IgD-negative memory B cell (primary cell): ENCODE data around the gene FOXP1. TPM values are rescaled to one million over a fixed set of nuclear protein-coding genes. Genes with fewer than 3 reads are reported as not detected.

Source experiments
- H3K27ac Mint-ChIP-seq, 3 donors: one replicate each; pipeline ENCODE4 v1.8.0; 2020 to 2022; ENCODE audit warnings: mild to moderate bottlenecking in 3 of 3, mixed read lengths in 3 of 3, moderate library complexity in 1 of 3
- H3K27me3 Mint-ChIP-seq: one replicate; pipeline ENCODE4 v1.8.0; 2021; ENCODE audit warnings: mixed read lengths
- H3K36me3 Mint-ChIP-seq: one replicate; pipeline ENCODE4 v1.8.0; 2020; ENCODE audit warnings: mild to moderate bottlenecking, mixed read lengths
- H3K4me1 Mint-ChIP-seq, 3 donors: one replicate each; pipeline ENCODE4 v1.8.0; 2020 to 2022; ENCODE audit warnings: mixed read lengths in 3 of 3, mild to moderate bottlenecking in 1 of 3
- H3K4me3 Mint-ChIP-seq, 4 donors: one replicate each; pipeline ENCODE4 v1.8.0; 2020 to 2022; ENCODE audit warnings: mild to moderate bottlenecking in 4 of 4, mixed read lengths in 4 of 4, moderate library complexity in 3 of 4
- H3K9me3 Mint-ChIP-seq, 3 donors: one replicate each; pipeline ENCODE4 v1.8.0; 2020 to 2021; ENCODE audit warnings: mixed read lengths in 3 of 3, mild to moderate bottlenecking in 1 of 3
- polyA plus RNA-seq: library from polyadenylated mRNA; unstranded; fragments of 300-500 nt; fragmentation: Illumina TruSeq; gene quantifications from one replicate; pipeline ENCODE4 v1.2.3, GENCODE V29; 2021

Gene FOXP1
- polyA plus RNA-seq, 1 donor from 2014 or later, result 277 TPM

DNA sequence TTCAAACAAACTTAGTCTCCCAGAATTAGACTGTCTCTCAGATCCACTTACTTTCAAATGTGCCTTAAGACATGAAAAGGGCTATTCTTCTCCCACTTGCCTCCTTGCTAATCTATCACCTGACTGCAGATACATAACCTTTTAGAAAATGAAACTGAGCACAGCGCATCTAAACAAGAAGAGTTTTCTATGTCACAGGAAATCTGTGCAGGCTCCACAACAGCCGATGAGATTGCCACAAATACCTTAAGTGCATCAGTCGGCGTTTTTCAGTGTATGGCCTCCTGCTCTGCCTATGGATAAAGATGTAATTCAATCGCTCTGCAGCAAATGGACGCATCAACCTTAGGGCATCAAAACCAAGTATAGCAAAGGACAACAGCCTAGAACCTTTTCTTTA is 544.2 kb downstream of the FOXP1 start:
- Mint-ChIP-seq H3K4me3 (peak overlapping the region in 1 of 4 donors; percentile 2), H3K36me3 (peaks cover 9% of the 10 kb centered on the region), H3K9me3 (no peaks in the 10 kb centered on the region), H3K27ac (peak overlapping the region in 2 of 3 donors; percentile 7 to 45), H3K4me1 (peaks cover 9 to 27% (median 24%) of the 10 kb centered on the region in 3 donors), H3K27me3 (no peaks in the 10 kb centered on the region)

DNA sequence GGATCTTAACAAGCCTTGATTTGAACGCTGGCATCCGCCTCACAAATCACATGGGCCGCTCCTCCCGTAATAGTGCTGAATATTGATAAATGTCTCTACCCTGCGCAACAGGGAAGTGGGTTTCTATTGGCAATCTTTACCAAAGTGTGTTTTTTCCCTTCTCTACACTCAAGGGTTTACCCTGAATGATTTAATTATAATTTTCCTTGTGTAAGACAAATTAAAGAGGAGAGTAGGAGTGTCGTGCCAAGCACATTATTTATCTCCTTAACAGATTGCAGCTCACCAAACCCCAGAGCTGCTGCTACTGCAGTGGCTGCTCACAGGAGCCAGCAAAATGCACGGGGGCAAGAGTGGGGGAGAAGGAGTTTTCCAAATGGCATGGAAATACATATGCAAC is 545.8 kb downstream of the FOXP1 start:
- no peaks in the 10 kb centered on the region for H3K9me3 Mint-ChIP-seq
- peaks cover 7% of the 10 kb centered on the region for H3K36me3 Mint-ChIP-seq
- H3K4me3 Mint-ChIP-seq, result no peak overlapping the region
- H3K27ac Mint-ChIP-seq, result peak overlapping the region in 2 of 3 donors; percentile 30 to 89
- peaks cover 12 to 31% (median 31%) of the 10 kb centered on the region in 3 donors for H3K4me1 Mint-ChIP-seq
- no peaks in the 10 kb centered on the region for H3K27me3 Mint-ChIP-seq

DNA sequence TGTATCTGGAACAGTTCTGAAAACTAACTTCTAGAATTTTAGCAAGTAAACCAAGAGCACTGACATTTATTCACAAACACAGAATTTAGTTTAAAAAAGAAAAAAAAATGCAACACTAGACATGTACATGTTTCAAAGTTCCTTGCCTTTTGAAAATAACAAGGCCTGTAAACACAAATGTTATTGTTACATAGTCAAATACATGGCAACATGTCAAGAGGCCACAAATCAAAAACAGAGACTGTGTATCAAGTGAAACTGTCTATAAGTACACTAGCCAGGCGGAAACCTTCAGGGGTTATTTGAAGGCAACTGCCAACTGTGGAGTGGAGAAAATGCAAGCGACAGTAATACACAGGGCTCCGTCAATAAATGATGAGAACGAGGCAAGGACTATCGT is 547.6 kb downstream of the FOXP1 start:
- Mint-ChIP-seq H3K36me3 (peaks cover 7% of the 10 kb centered on the region), H3K4me1 (peaks cover 30 to 48% (median 45%) of the 10 kb centered on the region in 3 donors), H3K27ac (peak overlapping the region; percentile 4 to 76 (median 52)), H3K9me3 (no peaks in the 10 kb centered on the region), H3K27me3 (no peaks in the 10 kb centered on the region), H3K4me3 (no peak overlapping the region)

DNA sequence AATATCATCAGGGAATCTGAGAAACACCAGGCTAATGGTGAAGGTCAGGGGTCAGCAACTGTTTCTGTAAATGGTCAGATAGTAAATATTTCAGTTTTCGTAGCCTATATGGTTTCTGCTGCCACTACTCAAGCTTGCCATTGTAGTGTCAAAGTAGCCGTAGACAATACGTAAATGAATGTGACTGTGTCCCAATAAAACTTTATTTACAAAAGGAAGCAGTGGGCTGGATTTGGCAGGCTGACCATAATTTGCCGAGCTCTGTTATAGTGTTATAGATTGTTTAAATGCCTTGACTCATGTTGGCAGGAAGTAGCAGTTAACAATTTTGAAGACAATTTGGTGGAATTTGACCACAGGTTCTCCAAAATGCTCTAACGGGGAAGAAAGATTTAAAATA is 548.2 kb downstream of the FOXP1 start:
- no peak overlapping the region for H3K4me3 Mint-ChIP-seq
- H3K9me3 Mint-ChIP-seq, result no peaks in the 10 kb centered on the region
- H3K27me3 Mint-ChIP-seq, result no peaks in the 10 kb centered on the region
- H3K36me3 Mint-ChIP-seq, result peaks cover 7% of the 10 kb centered on the region
- H3K4me1 Mint-ChIP-seq, result peaks cover 36 to 52% (median 42%) of the 10 kb centered on the region in 3 donors
- peak overlapping the region; percentile 16 to 76 (median 76) for H3K27ac Mint-ChIP-seq

DNA sequence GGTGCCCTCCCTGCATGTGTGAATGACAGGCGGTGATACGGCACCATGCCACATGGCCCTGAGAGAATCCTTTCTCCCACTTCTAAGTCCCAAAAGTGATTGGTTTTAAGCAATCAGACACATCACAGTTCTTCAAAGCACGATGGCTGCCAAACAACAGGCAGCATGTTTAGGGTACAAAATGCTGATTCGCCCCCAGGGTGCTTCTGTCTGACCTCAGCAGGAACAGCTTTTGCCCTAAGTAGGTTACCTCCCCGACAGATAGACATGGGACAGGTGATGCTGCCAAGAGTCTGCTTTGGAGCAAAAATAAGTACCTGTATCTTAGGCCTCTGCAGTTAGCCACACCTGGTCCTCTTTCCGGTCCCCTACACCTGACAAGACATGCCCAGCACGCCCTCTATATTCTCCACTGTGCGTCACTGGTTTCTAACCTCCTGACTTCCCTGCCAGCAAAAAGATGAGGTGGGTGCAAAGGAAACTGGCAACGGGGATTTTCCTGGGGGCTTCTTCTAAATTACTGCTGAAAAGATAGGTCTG is 549.8 kb downstream of the FOXP1 start:
- Mint-ChIP-seq H3K4me3 (no peak overlapping the region), H3K36me3 (peaks cover 8% of the 10 kb centered on the region), H3K27me3 (no peaks in the 10 kb centered on the region), H3K4me1 (peaks cover 35 to 55% (median 40%) of the 10 kb centered on the region in 3 donors), H3K27ac (peak overlapping the region; percentile 76 to 98 (median 97)), H3K9me3 (no peaks in the 10 kb centered on the region)

DNA sequence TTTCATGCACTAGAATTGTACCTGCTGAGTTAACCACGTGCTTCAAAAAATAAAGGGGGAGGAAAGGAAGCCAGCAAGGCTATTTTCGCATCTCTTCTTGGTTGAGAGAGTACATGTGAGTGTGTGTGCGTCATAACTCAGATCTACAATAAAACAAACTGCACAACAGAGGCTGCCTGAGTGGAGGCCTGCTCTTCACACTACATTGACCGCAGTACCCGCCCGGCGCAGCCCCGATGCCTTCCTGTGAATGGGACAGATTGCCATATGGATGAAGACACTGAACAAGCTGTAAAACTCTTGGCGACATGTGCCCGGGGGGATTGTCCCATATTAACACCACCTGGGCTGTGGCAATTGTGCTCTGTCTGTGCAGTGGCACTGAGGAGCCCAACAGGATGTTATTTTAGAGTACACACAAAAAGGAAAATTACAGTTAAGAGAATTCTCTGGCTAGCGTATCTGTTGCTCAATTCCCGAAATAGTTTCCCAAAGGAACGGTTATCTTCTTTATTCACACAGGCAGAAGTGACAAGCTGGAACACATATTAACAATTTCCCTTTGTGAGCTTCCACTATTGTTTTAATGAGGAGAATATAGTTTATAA is 551.5 kb downstream of the FOXP1 start:
- H3K36me3 Mint-ChIP-seq, result peaks cover 8% of the 10 kb centered on the region
- peak overlapping the region; percentile 50 to 91 (median 76) for H3K4me3 Mint-ChIP-seq
- peaks cover 44 to 60% (median 45%) of the 10 kb centered on the region in 3 donors for H3K4me1 Mint-ChIP-seq

DNA sequence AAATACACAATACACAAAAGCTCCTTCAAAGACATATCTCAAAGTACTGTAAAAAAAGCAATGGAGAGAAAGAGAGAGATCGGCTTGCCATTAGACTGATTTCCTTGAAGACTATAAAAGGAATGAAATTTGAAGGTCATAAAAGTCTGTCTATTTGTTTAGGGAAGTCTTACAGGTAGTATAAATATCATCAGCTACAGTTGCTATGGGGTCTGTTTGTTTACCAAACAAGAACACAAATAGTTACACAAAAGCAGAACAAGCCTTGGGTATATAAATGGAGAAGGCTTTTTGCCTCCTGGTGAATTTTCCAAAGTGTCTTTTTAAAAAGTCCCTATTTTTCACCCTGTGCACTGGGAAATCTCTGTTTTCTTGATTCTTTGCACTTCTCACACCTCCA is 552.3 kb downstream of the FOXP1 start:
- H3K36me3 Mint-ChIP-seq, result peaks cover 8% of the 10 kb centered on the region
- H3K4me1 Mint-ChIP-seq, result peaks cover 49 to 66% (median 50%) of the 10 kb centered on the region in 3 donors
- no peaks in the 10 kb centered on the region for H3K9me3 Mint-ChIP-seq
- peak overlapping the region; percentile 50 to 86 (median 76) for H3K4me3 Mint-ChIP-seq
- peak overlapping the region; percentile 97 to 98 (median 98) for H3K27ac Mint-ChIP-seq
- no peaks in the 10 kb centered on the region for H3K27me3 Mint-ChIP-seq

More for the DNA sequence above, 551.5 kb downstream of the FOXP1 start:
- Mint-ChIP-seq H3K27ac (peak overlapping the region; percentile 97 to 98 (median 98)), H3K27me3 (no peaks in the 10 kb centered on the region), H3K9me3 (no peaks in the 10 kb centered on the region)

DNA sequence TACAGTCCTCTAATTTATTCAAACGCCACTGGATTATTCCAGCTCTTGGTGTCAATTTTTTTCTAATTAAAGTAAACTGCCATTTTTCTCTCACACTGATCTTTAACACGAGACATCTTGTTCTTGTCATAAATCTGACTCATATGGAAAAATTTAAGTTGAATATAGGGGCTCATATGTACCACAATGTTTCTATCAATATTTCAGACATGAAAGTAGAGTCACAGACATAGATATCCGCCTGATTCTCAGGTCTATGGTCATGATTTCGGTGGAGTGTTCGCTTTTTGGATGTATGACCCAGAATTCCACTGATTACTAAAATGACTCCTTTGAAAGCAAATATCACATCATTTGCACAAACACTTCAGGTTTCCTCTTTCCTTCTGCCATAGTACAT is 552.8 kb downstream of the FOXP1 start:
- Mint-ChIP-seq H3K36me3 (peaks cover 8% of the 10 kb centered on the region), H3K4me1 (peaks cover 50 to 67% (median 53%) of the 10 kb centered on the region in 3 donors), H3K4me3 (peak overlapping the region in 3 of 4 donors; percentile 74 to 86 (median 78)), H3K27me3 (no peaks in the 10 kb centered on the region), H3K27ac (peak overlapping the region; percentile 97 to 98 (median 98)), H3K9me3 (no peaks in the 10 kb centered on the region)

DNA sequence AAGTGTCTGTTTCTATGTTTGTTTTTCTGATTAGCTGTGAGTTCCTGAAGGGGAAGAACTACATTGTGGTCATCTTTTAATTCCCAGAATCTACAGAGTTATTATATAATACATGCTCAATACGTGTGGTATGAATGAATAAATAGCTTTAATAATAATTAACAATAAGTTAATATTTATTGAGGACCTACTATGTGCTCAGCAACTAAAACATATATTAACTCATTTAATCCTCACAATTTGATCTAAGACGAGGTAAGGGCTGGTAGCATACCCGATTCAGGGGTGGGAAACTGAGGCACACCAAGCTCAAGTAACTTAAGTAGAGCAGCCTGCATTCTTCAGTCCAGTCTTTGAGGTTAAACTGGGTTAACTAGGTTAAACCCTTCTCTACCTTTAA is 553.8 kb downstream of the FOXP1 start:
- H3K4me1 Mint-ChIP-seq, result peaks cover 53 to 70% (median 61%) of the 10 kb centered on the region in 3 donors
- no peaks in the 10 kb centered on the region for H3K9me3 Mint-ChIP-seq
- H3K36me3 Mint-ChIP-seq, result peaks cover 8% of the 10 kb centered on the region
- no peak overlapping the region for H3K4me3 Mint-ChIP-seq
- H3K27ac Mint-ChIP-seq, result peak overlapping the region; percentile 24 to 37 (median 27)
- no peaks in the 10 kb centered on the region for H3K27me3 Mint-ChIP-seq

DNA sequence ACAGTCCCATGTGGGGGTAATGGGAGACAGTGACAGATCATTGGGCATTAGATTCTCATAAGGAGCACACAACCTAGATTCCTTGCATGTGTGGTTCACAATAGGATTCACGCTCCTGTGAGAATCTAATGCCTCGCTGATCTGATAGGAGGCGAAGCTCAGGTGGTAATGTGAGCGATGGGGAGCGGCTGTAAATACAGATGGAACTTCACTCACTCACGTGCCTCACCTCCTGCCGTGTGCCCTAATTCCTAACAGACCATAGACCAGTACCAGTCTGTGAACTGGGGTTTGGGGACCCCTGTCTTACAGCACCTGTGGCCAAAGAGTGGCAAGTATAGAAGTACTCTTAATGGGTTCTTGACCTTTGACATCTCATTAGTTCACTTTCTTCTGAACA is 554.7 kb downstream of the FOXP1 start:
- peaks cover 8% of the 10 kb centered on the region for H3K36me3 Mint-ChIP-seq
- peak overlapping the region in 1 of 4 donors; percentile 29 for H3K4me3 Mint-ChIP-seq
- peak overlapping the region; percentile 12 to 57 (median 37) for H3K27ac Mint-ChIP-seq
- H3K4me1 Mint-ChIP-seq, result peaks cover 61 to 67% (median 67%) of the 10 kb centered on the region in 3 donors
- H3K9me3 Mint-ChIP-seq, result no peaks in the 10 kb centered on the region
- H3K27me3 Mint-ChIP-seq, result no peaks in the 10 kb centered on the region

DNA sequence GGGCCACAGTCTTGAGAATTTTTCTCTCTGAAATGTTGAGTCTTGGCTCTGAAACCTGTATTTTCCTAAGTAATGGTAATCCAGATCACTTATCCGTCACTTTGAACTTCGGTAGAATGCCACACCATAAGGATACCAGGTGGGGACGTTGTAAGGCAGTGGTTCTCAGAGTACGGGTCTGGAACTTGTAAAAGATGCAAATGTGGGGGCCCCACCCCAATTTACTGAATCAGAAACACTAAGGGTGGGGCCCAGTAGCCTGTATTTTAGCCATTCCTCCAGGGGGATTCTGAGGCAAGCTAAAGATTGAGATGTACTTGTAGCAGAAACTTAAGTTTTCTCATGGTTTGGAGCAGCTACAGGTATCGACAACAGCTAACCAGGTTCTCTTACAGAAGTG is 555.3 kb downstream of the FOXP1 start:
- no peaks in the 10 kb centered on the region for H3K27me3 Mint-ChIP-seq
- no peaks in the 10 kb centered on the region for H3K9me3 Mint-ChIP-seq
- peaks cover 57 to 70% (median 62%) of the 10 kb centered on the region in 3 donors for H3K4me1 Mint-ChIP-seq
- H3K27ac Mint-ChIP-seq, result no peak overlapping the region
- H3K36me3 Mint-ChIP-seq, result peaks cover 8% of the 10 kb centered on the region
- H3K4me3 Mint-ChIP-seq, result no peak overlapping the region

DNA sequence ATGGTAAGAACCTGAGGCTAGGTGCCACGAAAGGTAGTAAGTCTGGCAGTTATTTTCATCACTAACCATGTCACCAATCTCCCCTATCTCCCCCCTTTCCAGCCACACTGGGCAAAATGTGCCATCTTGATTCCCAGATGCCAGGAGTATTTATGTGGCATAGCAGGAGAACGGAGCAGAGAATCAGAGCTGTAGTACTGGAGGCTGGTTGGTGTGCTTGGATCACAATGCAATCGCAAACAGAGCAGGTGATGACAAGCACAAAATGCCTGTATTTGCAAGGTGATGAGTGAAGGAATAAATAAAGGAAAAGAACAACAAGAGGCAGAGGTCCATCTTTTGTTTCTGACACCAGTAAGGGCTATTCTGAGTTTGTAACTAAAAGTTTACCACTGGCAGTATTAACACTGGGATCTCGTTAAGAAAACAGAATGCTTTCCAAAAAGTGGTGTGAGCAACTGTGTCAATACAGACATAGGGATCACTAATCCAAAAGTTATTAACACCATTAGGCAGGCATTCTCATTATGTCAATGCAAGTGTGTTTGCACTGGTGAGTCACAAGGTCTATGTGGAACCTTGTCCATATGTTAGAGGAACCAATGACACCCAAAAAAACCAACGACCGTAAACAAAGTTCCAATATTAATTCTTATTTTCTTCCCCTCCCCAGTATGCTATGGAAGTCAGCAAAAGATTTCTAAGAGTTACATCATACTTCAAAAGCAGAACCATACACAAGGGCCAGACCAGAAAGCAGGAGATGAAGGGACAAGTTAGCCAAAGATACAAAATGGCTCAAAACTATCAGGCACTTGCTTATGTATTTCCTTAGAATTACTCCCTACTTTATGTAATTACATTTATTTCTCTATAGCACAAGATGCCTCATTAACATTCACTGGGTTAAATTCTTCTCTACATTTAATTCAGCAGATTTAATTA is 556.6 kb downstream of the FOXP1 start:
- H3K36me3 Mint-ChIP-seq, result peaks cover 10% of the 10 kb centered on the region
- peak overlapping the region; percentile 25 to 73 (median 33) for H3K27ac Mint-ChIP-seq
- H3K4me3 Mint-ChIP-seq, result peak overlapping the region in 2 of 4 donors; percentile 58 to 61
- H3K9me3 Mint-ChIP-seq, result no peaks in the 10 kb centered on the region
- H3K27me3 Mint-ChIP-seq, result no peaks in the 10 kb centered on the region
- H3K4me1 Mint-ChIP-seq, result peaks cover 46 to 61% (median 56%) of the 10 kb centered on the region in 3 donors

DNA sequence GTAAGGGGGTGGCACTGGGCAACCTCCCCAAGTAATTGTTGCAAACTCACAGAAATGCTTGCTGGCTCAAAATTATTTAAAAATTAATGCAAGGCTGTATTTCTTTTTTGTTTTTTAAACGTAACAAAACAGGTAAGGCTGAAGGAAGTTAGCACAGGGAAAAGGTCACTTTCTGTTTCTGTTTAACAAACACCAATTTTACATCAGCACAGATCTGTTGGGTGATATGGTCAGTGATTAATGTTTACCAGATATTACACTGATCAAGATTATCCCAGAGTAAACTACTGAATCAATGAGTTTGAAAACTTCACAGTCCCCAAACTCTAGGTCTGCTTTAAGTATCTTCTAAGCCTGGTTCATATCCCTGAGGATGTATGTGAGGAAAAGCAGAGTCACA is 558.0 kb downstream of the FOXP1 start:
- H3K36me3 Mint-ChIP-seq, result peaks cover 9% of the 10 kb centered on the region
- H3K4me1 Mint-ChIP-seq, result peaks cover 37 to 56% (median 47%) of the 10 kb centered on the region in 3 donors
- no peak overlapping the region for H3K4me3 Mint-ChIP-seq
- no peaks in the 10 kb centered on the region for H3K9me3 Mint-ChIP-seq
- peak overlapping the region in 2 of 3 donors; percentile 21 for H3K27ac Mint-ChIP-seq
- H3K27me3 Mint-ChIP-seq, result no peaks in the 10 kb centered on the region

DNA sequence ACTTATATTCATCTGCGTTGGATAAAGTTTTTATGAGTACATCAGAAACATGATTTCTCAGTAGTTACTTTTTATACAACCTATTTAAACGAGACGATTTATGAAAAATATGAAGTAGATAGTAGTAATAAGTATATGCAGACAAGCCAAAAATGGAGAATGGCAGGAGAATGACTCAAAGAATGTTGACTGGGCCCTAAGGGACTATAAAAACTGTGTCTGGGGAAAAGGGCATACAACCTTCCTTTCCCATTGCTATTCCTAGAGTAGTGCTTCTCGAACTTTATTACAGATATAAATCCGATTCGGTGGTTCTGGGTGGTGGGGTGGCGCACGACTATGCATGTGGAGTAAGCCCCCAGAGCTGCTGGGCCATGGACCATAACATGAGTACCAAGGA is 558.5 kb downstream of the FOXP1 start:
- H3K27ac Mint-ChIP-seq, result peak overlapping the region in 2 of 3 donors; percentile 7 to 21
- no peak overlapping the region for H3K4me3 Mint-ChIP-seq
- H3K36me3 Mint-ChIP-seq, result peaks cover 6% of the 10 kb centered on the region
- no peaks in the 10 kb centered on the region for H3K27me3 Mint-ChIP-seq
- no peaks in the 10 kb centered on the region for H3K9me3 Mint-ChIP-seq
- peaks cover 33 to 58% (median 47%) of the 10 kb centered on the region in 3 donors for H3K4me1 Mint-ChIP-seq
